ENCODE measurements around the gene RYR1. TPM values are rescaled to one million over a fixed set of nuclear protein-coding genes. Genes with fewer than 3 reads are reported as not detected.
A peak's percentile ranks its signal among the peaks of the same experiment; 100 is the strongest.

Gene RYR1
- total RNA-seq, 4 donors from 2014 or later: 0.82 to 1.6 (median 1.5) TPM

- H3K4me1 ChIP-seq: no peaks in the 10 kb centered on the region
- 76 to 82% methylated on average over 3 to 4 of the region's 4 CpGs for WGBS, 2 donors (ENCODE audit: low coverage in 1 of 2)
- ATAC-seq: no peak
- TF ChIP-seq POLR2A (IDR thresholded peaks at IDR 0.05): no peak
- TF ChIP-seq POLR2AphosphoS5 (IDR thresholded peaks at IDR 0.05): no peak
- no peak for TF ChIP-seq EP300 (IDR thresholded peaks at IDR 0.05)
- peaks cover 27% of the 10 kb centered on the region for H3K27me3 ChIP-seq
- H3K27ac ChIP-seq: no peak overlapping the region
- no peaks in the 10 kb centered on the region for H3K9me3 ChIP-seq
- no peak overlapping the region for H3K4me3 ChIP-seq
- H3K36me3 ChIP-seq: no peaks in the 10 kb centered on the region
Measured at GRCh38 chr19:38503077-38503410, 69.6 kb downstream of the RYR1 start.

GRCh38 chr19:38505958-38506357, 72.5 kb downstream of the RYR1 start:
- ATAC-seq: no peak
- 0 to 80% methylated on average over 1 of the region's 3 CpGs for WGBS, 2 donors (ENCODE audit: low coverage in 1 of 2)
- Histone ChIP-seq H3K9me3 (no peaks in the 10 kb centered on the region), H3K4me3 (no peak overlapping the region), H3K36me3 (no peaks in the 10 kb centered on the region), H3K4me1 (no peaks in the 10 kb centered on the region), H3K27me3 (peaks cover 13% of the 10 kb centered on the region), H3K27ac (no peak overlapping the region)
- no peak for TF ChIP-seq POLR2AphosphoS5 (IDR thresholded peaks at IDR 0.05)
- no peak for TF ChIP-seq EP300 (IDR thresholded peaks at IDR 0.05)
- TF ChIP-seq POLR2A (IDR thresholded peaks at IDR 0.05): no peak

- H3K4me3 ChIP-seq: no peak overlapping the region
- no peak overlapping the region for H3K27ac ChIP-seq
- no peaks in the 10 kb centered on the region for H3K4me1 ChIP-seq
- 79 to 82% methylated on average over 6 to 8 of the region's 11 CpGs for WGBS, 2 donors (ENCODE audit: low coverage in 1 of 2)
- H3K36me3 ChIP-seq: no peaks in the 10 kb centered on the region
- peaks cover 14% of the 10 kb centered on the region for H3K27me3 ChIP-seq
- no peak for ATAC-seq
- TF ChIP-seq POLR2A (IDR thresholded peaks at IDR 0.05): no peak
- TF ChIP-seq CTCF (IDR thresholded peaks at IDR 0.05): no peak
- no peaks in the 10 kb centered on the region for H3K9me3 ChIP-seq
Measured at GRCh38 chr19:38506375-38506722, 72.9 kb downstream of the RYR1 start.

- ATAC-seq: peak; percentile 88
- TF ChIP-seq CTCF (IDR thresholded peaks at IDR 0.05): no peak
- TF ChIP-seq POLR2AphosphoS5 (IDR thresholded peaks at IDR 0.05): no peak
- no peak for TF ChIP-seq POLR2A (IDR thresholded peaks at IDR 0.05)
- no peak for TF ChIP-seq EP300 (IDR thresholded peaks at IDR 0.05)
- H3K27ac ChIP-seq: no peak overlapping the region
- no peaks in the 10 kb centered on the region for H3K4me1 ChIP-seq
- no peaks in the 10 kb centered on the region for H3K36me3 ChIP-seq
- WGBS, 2 donors (ENCODE audit: low coverage in 1 of 2): 16 to 36% methylated on average over 24 to 27 of the region's 35 CpGs
- H3K9me3 ChIP-seq: no peaks in the 10 kb centered on the region
- no peak overlapping the region for H3K4me3 ChIP-seq
- peaks cover 17% of the 10 kb centered on the region for H3K27me3 ChIP-seq
Measured at GRCh38 chr19:38506723-38507550, 73.4 kb downstream of the RYR1 start.

GRCh38 chr19:38507551-38508127, 74.1 kb downstream of the RYR1 start:
- Histone ChIP-seq H3K36me3 (no peaks in the 10 kb centered on the region), H3K27me3 (peaks cover 22% of the 10 kb centered on the region), H3K9me3 (no peaks in the 10 kb centered on the region), H3K4me1 (no peaks in the 10 kb centered on the region), H3K27ac (no peak overlapping the region), H3K4me3 (no peak overlapping the region)
- 57 to 72% methylated on average over 8 to 12 of the region's 12 CpGs for WGBS, 2 donors (ENCODE audit: low coverage in 1 of 2)
- TF ChIP-seq CTCF (IDR thresholded peaks at IDR 0.05): no peak
- TF ChIP-seq EP300 (IDR thresholded peaks at IDR 0.05): no peak
- no peak for TF ChIP-seq POLR2AphosphoS5 (IDR thresholded peaks at IDR 0.05)
- TF ChIP-seq POLR2A (IDR thresholded peaks at IDR 0.05): no peak
- no peak for ATAC-seq

- H3K9me3 ChIP-seq: no peaks in the 10 kb centered on the region
- H3K27me3 ChIP-seq: peaks cover 22% of the 10 kb centered on the region
- no peak overlapping the region for H3K27ac ChIP-seq
- no peaks in the 10 kb centered on the region for H3K4me1 ChIP-seq
- WGBS, 2 donors (ENCODE audit: low coverage in 1 of 2): 54 to 65% methylated on average over 5 to 6 of the region's 6 CpGs
- no peak for TF ChIP-seq EP300 (IDR thresholded peaks at IDR 0.05)
- no peak for TF ChIP-seq POLR2AphosphoS5 (IDR thresholded peaks at IDR 0.05)
- TF ChIP-seq POLR2A (IDR thresholded peaks at IDR 0.05): no peak
- no peak for TF ChIP-seq CTCF (IDR thresholded peaks at IDR 0.05)
- H3K36me3 ChIP-seq: no peaks in the 10 kb centered on the region
- H3K4me3 ChIP-seq: no peak overlapping the region
- ATAC-seq: no peak
Measured at GRCh38 chr19:38508507-38508906, 75.0 kb downstream of the RYR1 start.

Measured in gastroesophageal sphincter (tissue), 4 donors.